Naive B cell (primary cell): ENCODE measurements around the gene BEGAIN. TPM values are rescaled to one million over a fixed set of nuclear protein-coding genes. Genes with fewer than 3 reads are reported as not detected.
A peak's percentile ranks its signal among the peaks of the same experiment; 100 is the strongest.

Experiments used
- ATAC-seq, 2 donors: fragments of 150-1000 bp; cut with Tn5 transposase; 2 replicates each; pipeline ENCODE4 v1.10.0; 2021; ENCODE audit warnings: low read depth in 2 of 2, mild to moderate bottlenecking in 2 of 2, moderate library complexity in 2 of 2
- DNase-seq: peaks from one replicate; pipeline ENCODE4 v3.0.0; 2022
- H3K27ac Mint-ChIP-seq, 6 donors: one replicate each; pipeline ENCODE4 v1.8.0; 2020 to 2022; ENCODE audit warnings: mild to moderate bottlenecking in 6 of 6, mixed read lengths in 6 of 6, moderate library complexity in 5 of 6, inconsistent platforms in 2 of 6
- H3K27me3 Mint-ChIP-seq, 3 donors: one replicate each; pipeline ENCODE4 v1.8.0; 2021 to 2022; ENCODE audit warnings: mixed read lengths in 3 of 3, mild to moderate bottlenecking in 1 of 3
- H3K36me3 Mint-ChIP-seq, 2 donors: one replicate each; pipeline ENCODE4 v1.8.0; 2020 to 2022; ENCODE audit warnings: mixed read lengths in 2 of 2, inconsistent platforms in 1 of 2, mild to moderate bottlenecking in 1 of 2
- H3K4me1 Mint-ChIP-seq, 3 donors: one replicate each; pipeline ENCODE4 v1.8.0; 2020 to 2022; ENCODE audit warnings: mixed read lengths in 3 of 3, inconsistent platforms in 1 of 3, mild to moderate bottlenecking in 1 of 3, moderate library complexity in 1 of 3
- H3K4me3 Mint-ChIP-seq, 8 donors: one replicate each; pipeline ENCODE4 v1.8.0; 2020 to 2022; ENCODE audit warnings: mild to moderate bottlenecking in 8 of 8, mixed read lengths in 8 of 8, moderate library complexity in 8 of 8, inconsistent platforms in 2 of 8
- H3K9me3 Mint-ChIP-seq, 7 donors: one replicate each; pipeline ENCODE4 v1.8.0; 2020 to 2022; ENCODE audit warnings: mixed read lengths in 7 of 7, mild to moderate bottlenecking in 5 of 7, inconsistent platforms in 2 of 7, moderate library complexity in 1 of 7
- polyA plus RNA-seq, 6 donors: library from polyadenylated mRNA; unstranded; fragments of 300-500 nt; fragmentation: Illumina TruSeq; gene quantifications; one replicate each; pipeline ENCODE4 v1.2.3, GENCODE V29; 2021; ENCODE audit warnings: low read depth in 6 of 6

BEGAIN gene
- polyA plus RNA-seq, 6 donors from 2014 or later, result 0.55 to 1.2 (median 0.92) TPM; not detected in 3

DNA sequence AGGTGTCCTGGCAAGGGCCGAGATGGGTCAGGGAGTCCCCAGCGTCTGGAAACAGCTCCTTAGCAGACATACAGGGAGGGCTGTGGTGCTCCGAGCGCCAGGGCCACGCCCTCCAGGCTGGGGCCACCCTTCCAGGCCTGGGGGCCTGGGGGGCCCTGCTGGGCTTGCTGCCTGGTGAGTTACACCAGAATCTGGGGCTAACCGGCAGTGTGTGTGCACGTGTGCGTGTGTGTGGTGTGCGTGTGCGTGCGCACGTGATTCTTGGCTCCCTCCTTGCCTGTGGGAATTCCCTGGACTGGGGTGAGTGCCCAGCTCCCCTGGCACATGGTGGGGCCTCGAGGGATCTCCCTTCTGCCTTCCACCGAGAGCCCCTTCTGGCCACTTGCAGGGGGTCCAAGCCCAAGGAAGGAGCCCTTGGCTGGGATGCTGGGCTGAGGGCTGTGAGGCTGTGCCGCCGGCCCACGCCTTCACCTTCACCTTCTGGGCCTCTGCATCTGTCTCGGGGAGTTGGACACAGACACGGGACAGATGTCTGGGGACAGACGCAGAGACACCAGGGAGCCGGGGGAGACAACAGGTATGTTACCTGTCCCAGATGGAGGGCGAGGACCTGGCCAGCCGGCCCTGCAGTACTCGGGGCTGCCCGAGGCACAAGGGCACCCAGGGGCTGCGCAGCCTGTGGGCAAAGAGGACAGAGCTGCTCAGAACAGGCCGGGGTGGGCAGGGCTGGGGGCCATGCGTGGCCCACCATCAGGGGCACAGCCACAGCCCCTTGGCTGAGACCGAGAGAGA lies 37.2 kb downstream of the BEGAIN start:
- no peak for ATAC-seq
- Mint-ChIP-seq H3K4me1 (peaks cover 30 to 39% (median 30%) of the 10 kb centered on the region in 3 donors), H3K36me3 (no peaks in the 10 kb centered on the region), H3K27me3 (peaks cover 0 to 11% (median 0%) of the 10 kb centered on the region in 3 donors), H3K27ac (no peak overlapping the region), H3K9me3 (no peaks in the 10 kb centered on the region), H3K4me3 (no peak overlapping the region)
- no peak for DNase-seq

DNA sequence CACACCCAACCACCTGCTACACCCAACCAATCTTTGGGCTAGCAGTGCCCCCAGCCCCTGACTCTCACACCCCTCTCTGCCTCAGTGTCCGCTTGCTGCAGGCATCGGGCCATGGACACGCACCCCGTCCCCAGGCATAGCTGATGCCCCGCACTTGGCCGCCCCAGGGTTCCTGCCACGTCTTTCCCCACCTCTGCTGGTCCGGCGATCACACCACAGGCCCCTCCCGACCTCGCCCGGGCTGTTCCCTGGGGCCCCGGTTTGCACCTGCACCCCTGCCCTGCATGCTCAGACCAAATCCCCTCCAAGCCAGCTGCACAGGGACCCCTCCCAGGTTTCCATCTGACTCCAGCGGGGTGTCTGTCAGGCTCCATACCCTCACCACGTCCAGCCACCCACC lies 38.3 kb downstream of the BEGAIN start:
- peaks cover 30 to 33% (median 30%) of the 10 kb centered on the region in 3 donors for H3K4me1 Mint-ChIP-seq
- H3K36me3 Mint-ChIP-seq, result no peaks in the 10 kb centered on the region
- H3K27me3 Mint-ChIP-seq, result peaks cover 0 to under 1% (median 0%) of the 10 kb centered on the region in 3 donors
- no peak for DNase-seq
- ATAC-seq, result no peak
- no peaks in the 10 kb centered on the region for H3K9me3 Mint-ChIP-seq
- peak overlapping the region in 2 of 8 donors; percentile 41 to 72 for H3K4me3 Mint-ChIP-seq
- peak overlapping the region in 1 of 6 donors; percentile 70 for H3K27ac Mint-ChIP-seq

- Mint-ChIP-seq H3K4me3 (peak overlapping the region; percentile 54 to 89 (median 72)), H3K9me3 (no peaks in the 10 kb centered on the region), H3K27ac (peak overlapping the region in 4 of 6 donors; percentile 62 to 83 (median 74)), H3K27me3 (no peaks in the 10 kb centered on the region), H3K4me1 (peaks cover 30 to 33% (median 30%) of the 10 kb centered on the region in 3 donors), H3K36me3 (no peaks in the 10 kb centered on the region)
- ATAC-seq (no peak), DNase-seq (no peak)
Measured at GRCh38 chr14:100548295-100548655, 38.9 kb downstream of the BEGAIN start.

DNA sequence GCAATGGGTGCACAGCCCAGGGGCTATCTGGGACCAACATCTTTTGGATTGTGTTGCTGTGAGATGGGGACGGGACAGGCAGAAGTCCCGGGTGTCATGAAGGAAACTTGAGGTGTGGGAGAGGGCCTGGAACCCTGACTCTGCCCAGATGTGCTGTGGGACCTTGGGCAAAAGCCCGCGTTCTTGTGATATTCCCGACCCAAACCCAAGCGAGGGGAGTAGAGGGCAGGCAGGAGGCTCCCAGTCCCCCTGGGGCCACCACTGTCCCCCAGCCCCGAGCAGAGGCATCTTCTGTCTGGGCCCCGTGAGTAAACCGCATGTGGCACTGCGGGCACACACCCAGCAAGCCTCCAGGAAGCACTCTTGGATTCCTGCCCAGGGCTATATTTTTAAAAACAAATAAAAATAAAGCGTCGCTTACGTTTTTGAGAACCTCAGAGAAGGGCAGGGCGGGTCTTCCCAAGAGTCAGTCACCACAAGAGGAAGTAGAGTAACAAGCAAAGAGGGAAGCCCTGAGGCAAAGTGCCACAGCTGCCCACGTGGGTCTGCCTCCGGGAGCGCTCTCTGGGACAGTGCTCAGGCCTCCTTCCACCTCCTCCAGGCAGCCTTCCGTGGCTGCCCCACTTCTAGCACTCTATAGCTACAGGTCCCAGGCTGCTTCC lies 39.5 kb downstream of the BEGAIN start:
- H3K27ac Mint-ChIP-seq, result peak overlapping the region in 4 of 6 donors; percentile 74 to 85 (median 79)

DNA sequence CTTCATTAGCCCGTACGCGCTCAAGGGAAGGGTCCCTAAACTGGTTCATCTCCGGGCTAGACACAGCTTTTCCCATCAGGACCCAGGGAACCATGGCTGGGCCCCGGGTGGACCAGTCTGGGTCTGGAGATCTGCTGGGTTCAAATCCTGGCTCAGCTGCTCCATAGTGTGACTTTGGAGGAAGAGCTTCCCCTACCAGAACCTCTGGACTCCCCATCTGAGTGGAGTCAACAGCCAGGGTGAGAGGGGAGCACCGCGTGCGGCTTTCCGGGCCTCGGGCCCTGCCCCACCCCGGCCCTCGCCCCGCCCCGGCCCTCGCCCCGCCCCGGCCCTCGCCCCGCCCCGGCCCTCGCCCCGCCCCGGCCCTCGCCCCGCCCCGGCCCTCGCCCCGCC lies 41.2 kb downstream of the BEGAIN start:
- Mint-ChIP-seq H3K27ac (peak overlapping the region in 3 of 6 donors; percentile 29 to 75 (median 38)), H3K4me1 (peaks cover 30 to 33% (median 30%) of the 10 kb centered on the region in 3 donors), H3K9me3 (no peaks in the 10 kb centered on the region), H3K4me3 (peak overlapping the region in 7 of 8 donors; percentile 12 to 75 (median 51)), H3K36me3 (peaks cover 0 to 10% of the 10 kb centered on the region in 2 donors), H3K27me3 (no peaks in the 10 kb centered on the region)
- ATAC-seq, result peak; percentile 16 to 24
- peak; percentile 10 for DNase-seq

More for the DNA sequence above, 39.5 kb downstream of the BEGAIN start:
- Mint-ChIP-seq H3K4me1 (peaks cover 30 to 33% (median 30%) of the 10 kb centered on the region in 3 donors), H3K4me3 (peak overlapping the region; percentile 54 to 89 (median 72)), H3K27me3 (no peaks in the 10 kb centered on the region), H3K9me3 (no peaks in the 10 kb centered on the region), H3K36me3 (peaks cover 0 to 2% of the 10 kb centered on the region in 2 donors)
- peak; percentile 44 for DNase-seq
- ATAC-seq, result peak; percentile 68 to 71

GRCh38 chr14:100545359-100545758 lies 41.9 kb downstream of the BEGAIN start:
- peaks cover 30 to 33% (median 30%) of the 10 kb centered on the region in 3 donors for H3K4me1 Mint-ChIP-seq
- no peaks in the 10 kb centered on the region for H3K9me3 Mint-ChIP-seq
- DNase-seq, result no peak
- H3K36me3 Mint-ChIP-seq, result peaks cover 0 to 10% of the 10 kb centered on the region in 2 donors
- H3K27ac Mint-ChIP-seq, result peak overlapping the region in 2 of 6 donors; percentile 36 to 79
- H3K4me3 Mint-ChIP-seq, result peak overlapping the region in 5 of 8 donors; percentile 10 to 75 (median 51)
- ATAC-seq, result no peak
- H3K27me3 Mint-ChIP-seq, result no peaks in the 10 kb centered on the region

- Mint-ChIP-seq H3K36me3 (peaks cover 0 to 10% of the 10 kb centered on the region in 2 donors), H3K27me3 (no peaks in the 10 kb centered on the region), H3K9me3 (no peaks in the 10 kb centered on the region), H3K27ac (peak overlapping the region in 1 of 6 donors; percentile 36), H3K4me1 (peaks cover 30 to 33% (median 30%) of the 10 kb centered on the region in 3 donors), H3K4me3 (peak overlapping the region in 1 of 8 donors; percentile 72)
- ATAC-seq (no peak), DNase-seq (no peak)
Measured at GRCh38 chr14:100544506-100545141, 42.6 kb downstream of the BEGAIN start.

- Mint-ChIP-seq H3K27me3 (no peaks in the 10 kb centered on the region), H3K27ac (no peak overlapping the region), H3K9me3 (no peaks in the 10 kb centered on the region), H3K4me3 (no peak overlapping the region), H3K4me1 (peaks cover 22 to 26% (median 23%) of the 10 kb centered on the region in 3 donors), H3K36me3 (peaks cover 0 to 10% of the 10 kb centered on the region in 2 donors)
- DNase-seq (no peak), ATAC-seq (no peak)
Measured at GRCh38 chr14:100543471-100544455, 43.5 kb downstream of the BEGAIN start.

DNA sequence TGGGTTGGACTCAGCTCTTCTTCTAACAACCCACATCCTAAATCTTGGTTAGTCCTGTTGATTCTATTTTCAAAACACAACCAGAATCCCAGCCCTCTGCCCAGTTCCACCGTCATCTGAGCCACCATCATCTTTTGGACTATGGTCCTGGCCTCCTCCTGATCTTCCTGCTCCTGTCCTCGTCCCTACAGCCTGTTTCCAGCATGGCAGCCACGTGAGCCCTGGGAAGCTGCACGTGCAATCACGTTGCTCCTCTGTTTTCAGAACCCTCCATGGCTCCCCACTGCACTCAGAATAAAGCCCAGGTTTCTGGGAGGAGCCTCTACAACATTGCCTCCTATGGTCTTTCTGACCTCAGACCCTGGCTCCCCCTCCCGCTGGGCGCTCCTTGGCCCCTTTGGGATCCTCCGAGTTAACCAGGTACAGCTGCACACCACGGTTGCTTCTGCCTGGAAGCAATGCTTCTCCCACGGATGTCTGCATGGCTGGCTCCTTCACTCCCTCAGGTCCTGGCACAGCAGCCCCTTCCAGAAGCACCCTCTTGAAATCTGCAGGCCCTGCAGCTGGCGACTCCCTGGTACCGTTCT lies 44.5 kb downstream of the BEGAIN start:
- Mint-ChIP-seq H3K27ac (peak overlapping the region in 1 of 6 donors; percentile 33), H3K4me3 (peak overlapping the region in 2 of 8 donors; percentile 11 to 30), H3K9me3 (no peaks in the 10 kb centered on the region), H3K4me1 (peaks cover 11 to 15% (median 12%) of the 10 kb centered on the region in 3 donors), H3K36me3 (peaks cover 0 to 10% of the 10 kb centered on the region in 2 donors), H3K27me3 (no peaks in the 10 kb centered on the region)
- DNase-seq (no peak), ATAC-seq (no peak)

DNA sequence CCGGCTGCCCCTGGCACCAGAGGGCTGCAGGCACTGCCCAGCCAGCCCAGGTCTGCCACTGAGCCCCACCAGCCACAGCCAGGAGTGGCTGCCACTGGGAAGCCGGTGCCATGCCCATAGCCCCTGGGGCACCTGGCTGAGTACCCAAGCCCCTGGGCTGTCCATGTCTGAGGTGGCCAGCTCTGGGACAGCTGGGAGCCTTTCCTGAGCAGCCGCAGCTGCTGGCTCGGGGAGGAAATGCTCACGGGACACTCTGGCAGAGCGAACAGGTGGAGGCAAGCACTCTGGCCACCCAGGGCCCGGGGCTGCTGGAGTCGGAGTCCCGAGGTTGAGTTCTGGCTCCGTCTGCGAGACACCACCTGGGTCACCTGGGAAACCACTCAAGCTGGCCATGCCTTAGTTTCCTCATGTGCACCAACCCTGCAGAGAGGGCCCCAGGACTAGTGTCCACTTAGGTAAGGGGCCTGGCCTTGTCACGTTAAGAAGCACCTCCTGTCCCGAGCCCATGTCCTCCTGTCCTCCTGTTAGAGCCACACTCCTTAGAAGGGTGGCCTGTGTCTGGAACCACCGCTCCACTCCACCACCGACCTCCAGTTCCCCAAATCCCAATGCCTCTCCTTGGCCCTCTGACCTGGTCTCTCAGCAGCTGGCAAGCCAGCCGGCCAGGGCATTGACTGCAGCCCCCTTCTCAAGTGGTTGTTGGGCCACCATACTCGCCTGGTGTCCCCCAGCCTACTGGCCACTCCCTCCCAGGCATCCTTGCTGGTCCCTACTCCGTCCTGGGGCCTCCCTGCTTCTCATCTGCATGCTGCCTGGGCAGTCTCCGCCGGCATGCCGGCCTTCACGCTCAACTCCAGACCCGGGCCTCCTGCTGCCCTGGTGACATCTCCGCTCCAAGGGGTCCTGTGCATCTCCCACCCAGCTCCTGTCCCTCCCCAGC lies 45.3 kb downstream of the BEGAIN start:
- peaks cover 3 to 7% (median 6%) of the 10 kb centered on the region in 3 donors for H3K4me1 Mint-ChIP-seq
- no peaks in the 10 kb centered on the region for H3K27me3 Mint-ChIP-seq
- ATAC-seq (no peak), DNase-seq (no peak)
- H3K27ac Mint-ChIP-seq, result peak overlapping the region in 1 of 6 donors; percentile 33
- H3K36me3 Mint-ChIP-seq, result peaks cover 0 to 10% of the 10 kb centered on the region in 2 donors
- H3K9me3 Mint-ChIP-seq, result no peaks in the 10 kb centered on the region
- H3K4me3 Mint-ChIP-seq, result peak overlapping the region in 1 of 8 donors; percentile 22

DNA sequence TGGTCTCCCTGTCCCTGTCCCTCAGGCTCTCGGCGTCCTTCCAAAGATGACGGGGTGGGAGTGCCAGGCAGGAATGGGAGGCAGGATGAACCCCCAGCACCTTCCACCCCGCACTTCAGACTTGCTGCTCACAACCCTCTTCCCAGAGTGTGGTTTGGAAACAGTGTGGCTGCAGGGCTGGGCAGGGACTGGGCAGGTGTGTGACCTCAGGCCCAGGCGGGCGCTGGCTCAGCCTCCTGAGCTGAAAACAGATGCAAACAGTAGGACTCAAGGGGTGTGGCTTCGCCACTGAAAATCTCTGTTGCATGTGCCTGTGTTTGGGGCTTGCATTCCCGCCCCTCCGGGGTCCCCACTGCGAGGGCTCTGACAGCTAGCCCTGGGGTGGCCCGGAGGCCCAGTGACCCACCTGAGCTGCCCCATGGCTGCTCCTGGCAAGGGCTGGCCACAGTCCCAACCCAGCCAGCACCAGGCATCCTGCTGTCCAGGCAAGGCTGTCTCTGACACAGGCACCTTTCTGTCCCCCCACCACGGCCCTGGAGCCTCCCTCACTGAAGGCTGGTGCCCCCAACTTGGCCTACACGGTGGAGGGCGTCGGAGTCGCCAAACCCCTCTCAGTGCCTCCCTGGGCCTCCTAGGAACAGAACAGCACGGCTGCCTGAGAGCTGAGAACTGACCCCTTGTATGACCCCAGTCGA lies 46.1 kb downstream of the BEGAIN start:
- peaks cover 0 to 10% of the 10 kb centered on the region in 2 donors for H3K36me3 Mint-ChIP-seq
- H3K9me3 Mint-ChIP-seq, result no peaks in the 10 kb centered on the region
- no peak overlapping the region for H3K27ac Mint-ChIP-seq
- DNase-seq, result no peak
- H3K4me3 Mint-ChIP-seq, result no peak overlapping the region
- H3K27me3 Mint-ChIP-seq, result no peaks in the 10 kb centered on the region
- H3K4me1 Mint-ChIP-seq, result peaks cover 0 to 3% (median 0%) of the 10 kb centered on the region in 3 donors
- no peak for ATAC-seq
